Liver (tissue), 9 donors: ENCODE measurements around the gene NOL4. TPM values are rescaled to one million over a fixed set of nuclear protein-coding genes. Genes with fewer than 3 reads are reported as not detected.

Experiments
- DNase-seq: peaks from one replicate; pipeline ENCODE4 v3.0.0-alpha.2; 2017; ENCODE audit warnings: low spot score
- H3K27ac ChIP-seq, 2 donors: one replicate each; pipeline ENCODE4 v1.7.0; 2013; ENCODE audit warnings: inconsistent platforms in 2 of 2, low read length in 2 of 2, control low read depth in 1 of 2, low read depth in 1 of 2, mild to moderate bottlenecking in 1 of 2
- H3K27me3 ChIP-seq, 4 donors: one replicate each; pipeline versions ENCODE4 v1.6.1 to v1.7.0; 2013; ENCODE audit warnings: low read length in 3 of 4, inconsistent platforms in 1 of 4, mild to moderate bottlenecking in 1 of 4, moderate library complexity in 1 of 4; ENCODE audit not compliant: control insufficient read depth in 4 of 4, insufficient read depth in 4 of 4
- H3K36me3 ChIP-seq, 4 donors: one replicate each; pipeline versions ENCODE4 v1.6.1 to v1.7.0; 2013; ENCODE audit warnings: low read length in 3 of 4, mild to moderate bottlenecking in 3 of 4, low read depth in 1 of 4, moderate library complexity in 1 of 4; ENCODE audit not compliant: control insufficient read depth in 4 of 4, insufficient read depth in 3 of 4
- H3K4me1 ChIP-seq, 4 donors: one replicate each; pipeline versions ENCODE4 v1.6.1 to v1.7.0; 2013; ENCODE audit warnings: low read length in 3 of 4, mild to moderate bottlenecking in 3 of 4, moderate library complexity in 1 of 4; ENCODE audit not compliant: control insufficient read depth in 4 of 4, insufficient read depth in 4 of 4
- H3K4me3 ChIP-seq, 3 donors: one replicate each; pipeline versions ENCODE4 v1.6.1 to v1.7.0; 2013; ENCODE audit warnings: low read length in 3 of 3, control low read depth in 1 of 3, low read depth in 1 of 3, mild to moderate bottlenecking in 1 of 3
- H3K9ac ChIP-seq, 2 donors: one replicate each; pipeline ENCODE4 v1.7.0; 2013; ENCODE audit warnings: low read length in 2 of 2, mild to moderate bottlenecking in 2 of 2, moderate library complexity in 2 of 2, control low read depth in 1 of 2, low read depth in 1 of 2
- H3K9me3 ChIP-seq, 4 donors: one replicate each; pipeline versions ENCODE4 v1.6.1 to v1.7.0; 2013; ENCODE audit warnings: low read length in 3 of 4; ENCODE audit not compliant: control insufficient read depth in 4 of 4
- EGR1 ChIP-seq, 2 donors: IDR thresholded peaks; 2 replicates each; pipeline ENCODE4 v1.6.1; 2016 to 2018; ENCODE audit warnings: antibody characterized with exemption in 2 of 2, low read depth in 2 of 2
- FOXA1 ChIP-seq: IDR thresholded peaks from 2 replicates; pipeline ENCODE4 v1.6.1; 2016; ENCODE audit warnings: antibody characterized with exemption
- FOXA2 ChIP-seq: IDR thresholded peaks from 2 replicates; pipeline ENCODE4 v1.6.1; 2016; ENCODE audit warnings: antibody characterized with exemption
- HNF4G ChIP-seq: IDR thresholded peaks from 2 replicates; pipeline ENCODE4 v1.6.1; 2016; ENCODE audit warnings: antibody characterized with exemption
- JUND ChIP-seq, 2 donors: IDR thresholded peaks; 2 replicates each; pipeline ENCODE4 v1.6.1; 2016; ENCODE audit warnings: antibody characterized with exemption in 2 of 2
- NR2F2 ChIP-seq: IDR thresholded peaks from 2 replicates; pipeline ENCODE4 v1.6.1; 2016; ENCODE audit warnings: antibody characterized with exemption
- RAD21 ChIP-seq, 2 donors: IDR thresholded peaks; 2 replicates each; pipeline ENCODE4 v1.6.1; 2016; ENCODE audit warnings: antibody characterized with exemption in 2 of 2, mild to moderate bottlenecking in 2 of 2
- SP1 ChIP-seq: IDR thresholded peaks from 2 replicates; pipeline ENCODE4 v1.6.1; 2018; ENCODE audit warnings: antibody characterized with exemption, mild to moderate bottlenecking
- TAF1 ChIP-seq: conservative IDR thresholded peaks from 2 replicates; pipeline ENCODE4 v1.6.1; 2016; ENCODE audit warnings: antibody characterized with exemption, mild to moderate bottlenecking
- YY1 ChIP-seq: IDR thresholded peaks from 2 replicates; pipeline ENCODE4 v1.6.1; 2016; ENCODE audit warnings: antibody characterized with exemption, mild to moderate bottlenecking
- WGBS: extraction: QIAGEN DNeasy Blood & Tissue Kit; methylation state at CpG from one replicate; pipeline ENCODE4 v1.1.7; 2013; 5-methylcytosine and 5-hydroxymethylcytosine counted together
- polyA plus RNA-seq, 2 donors: library from polyadenylated mRNA; stranded (reverse) in 1 of 2; unstranded in 1 of 2; fragments of 200-250 nt in 1 of 2; fragments of >200 nt in 1 of 2; fragmentation: Nextera tagmentation in 1 of 2; extraction: Ambion mirVana in 1 of 2; gene quantifications; one replicate each; pipeline versions ENCODE4 v1.2.1 to v1.2.3, GENCODE V29; 2013 to 2015
- total RNA-seq, 2 donors: library from RNA; depleted of rRNA; stranded (reverse); fragments of >200 nt; gene quantifications; one replicate each; pipeline ENCODE4 v1.2.3, GENCODE V29; 2014
- TF ChIP-seq, protein P1 (sequence below): IDR thresholded peaks from 2 replicates; pipeline ENCODE4 v1.6.1; 2016; ENCODE audit warnings: antibody characterized with exemption, mild to moderate bottlenecking
- TF ChIP-seq, protein P2 (sequence below): IDR thresholded peaks from 2 replicates; pipeline ENCODE4 v1.6.1; 2016; ENCODE audit warnings: antibody characterized with exemption
- TF ChIP-seq, protein P3 (sequence below): IDR thresholded peaks from 2 replicates; pipeline ENCODE4 v1.6.1; 2016; ENCODE audit warnings: antibody characterized with exemption
- TF ChIP-seq, protein P4 (sequence below): IDR thresholded peaks from 2 replicates; pipeline ENCODE4 v1.6.1; 2016; ENCODE audit warnings: antibody characterized with exemption
- donor health status: healthy.
- donor health status: healthy.
- donor health status: healthy.
- donor health status: healthy.
- donor health status: healthy.

NOL4 gene
- total and polyA plus RNA-seq, 4 donors: 0.03 to 0.65 (median 0.16) TPM

DNA sequence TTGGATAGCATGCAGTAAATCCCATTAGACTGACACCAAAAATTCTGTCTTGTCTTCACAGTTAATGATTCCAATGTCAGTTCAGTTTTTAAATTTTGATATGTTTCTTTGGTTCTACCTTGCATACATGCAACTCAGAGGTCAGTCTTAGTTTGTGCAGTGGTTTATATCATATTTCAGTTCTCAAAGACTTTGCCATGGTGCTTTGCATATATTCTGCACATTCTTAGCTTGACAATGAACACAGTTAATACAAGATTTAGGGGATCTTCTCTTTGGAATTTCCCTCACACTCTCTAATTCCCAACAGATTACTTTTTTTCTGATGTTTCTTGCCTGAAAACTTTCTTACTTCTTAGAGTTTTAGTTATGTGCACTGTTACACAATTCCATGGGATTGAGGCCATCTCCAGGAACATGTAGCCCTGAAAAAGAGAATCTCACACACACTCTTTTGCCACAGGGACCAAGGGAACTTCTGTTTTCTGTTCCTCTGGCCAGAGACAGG is 17.3 kb downstream of the NOL4 start:
- DNase-seq: no peak
- Histone ChIP-seq H3K4me1 (no peaks in the 10 kb centered on the region), H3K27me3 (no peaks in the 10 kb centered on the region), H3K36me3 (no peaks in the 10 kb centered on the region), H3K9me3 (no peaks in the 10 kb centered on the region), H3K9ac (no peak overlapping the region), H3K4me3 (no peak overlapping the region), H3K27ac (no peak overlapping the region)
- TF ChIP-seq, protein P1, sequence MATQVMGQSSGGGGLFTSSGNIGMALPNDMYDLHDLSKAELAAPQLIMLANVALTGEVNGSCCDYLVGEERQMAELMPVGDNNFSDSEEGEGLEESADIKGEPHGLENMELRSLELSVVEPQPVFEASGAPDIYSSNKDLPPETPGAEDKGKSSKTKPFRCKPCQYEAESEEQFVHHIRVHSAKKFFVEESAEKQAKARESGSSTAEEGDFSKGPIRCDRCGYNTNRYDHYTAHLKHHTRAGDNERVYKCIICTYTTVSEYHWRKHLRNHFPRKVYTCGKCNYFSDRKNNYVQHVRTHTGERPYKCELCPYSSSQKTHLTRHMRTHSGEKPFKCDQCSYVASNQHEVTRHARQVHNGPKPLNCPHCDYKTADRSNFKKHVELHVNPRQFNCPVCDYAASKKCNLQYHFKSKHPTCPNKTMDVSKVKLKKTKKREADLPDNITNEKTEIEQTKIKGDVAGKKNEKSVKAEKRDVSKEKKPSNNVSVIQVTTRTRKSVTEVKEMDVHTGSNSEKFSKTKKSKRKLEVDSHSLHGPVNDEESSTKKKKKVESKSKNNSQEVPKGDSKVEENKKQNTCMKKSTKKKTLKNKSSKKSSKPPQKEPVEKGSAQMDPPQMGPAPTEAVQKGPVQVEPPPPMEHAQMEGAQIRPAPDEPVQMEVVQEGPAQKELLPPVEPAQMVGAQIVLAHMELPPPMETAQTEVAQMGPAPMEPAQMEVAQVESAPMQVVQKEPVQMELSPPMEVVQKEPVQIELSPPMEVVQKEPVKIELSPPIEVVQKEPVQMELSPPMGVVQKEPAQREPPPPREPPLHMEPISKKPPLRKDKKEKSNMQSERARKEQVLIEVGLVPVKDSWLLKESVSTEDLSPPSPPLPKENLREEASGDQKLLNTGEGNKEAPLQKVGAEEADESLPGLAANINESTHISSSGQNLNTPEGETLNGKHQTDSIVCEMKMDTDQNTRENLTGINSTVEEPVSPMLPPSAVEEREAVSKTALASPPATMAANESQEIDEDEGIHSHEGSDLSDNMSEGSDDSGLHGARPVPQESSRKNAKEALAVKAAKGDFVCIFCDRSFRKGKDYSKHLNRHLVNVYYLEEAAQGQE: no peak
- TF ChIP-seq, protein P2, sequence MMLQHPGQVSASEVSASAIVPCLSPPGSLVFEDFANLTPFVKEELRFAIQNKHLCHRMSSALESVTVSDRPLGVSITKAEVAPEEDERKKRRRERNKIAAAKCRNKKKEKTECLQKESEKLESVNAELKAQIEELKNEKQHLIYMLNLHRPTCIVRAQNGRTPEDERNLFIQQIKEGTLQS: no peak
- TF ChIP-seq HNF4G (no peak), JUND (IDR thresholded peaks at IDR 0.05) (no peak), YY1 (no peak), FOXA1 (no peak), TAF1 (no peak), SP1 (no peak), FOXA2 (no peak), EGR1 (IDR thresholded peaks at IDR 0.05; ENCODE audit: low read depth in 2 of 2) (no peak)
- TF ChIP-seq, protein P3, sequence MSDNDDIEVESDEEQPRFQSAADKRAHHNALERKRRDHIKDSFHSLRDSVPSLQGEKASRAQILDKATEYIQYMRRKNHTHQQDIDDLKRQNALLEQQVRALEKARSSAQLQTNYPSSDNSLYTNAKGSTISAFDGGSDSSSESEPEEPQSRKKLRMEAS: no peak
- TF ChIP-seq, protein P4, sequence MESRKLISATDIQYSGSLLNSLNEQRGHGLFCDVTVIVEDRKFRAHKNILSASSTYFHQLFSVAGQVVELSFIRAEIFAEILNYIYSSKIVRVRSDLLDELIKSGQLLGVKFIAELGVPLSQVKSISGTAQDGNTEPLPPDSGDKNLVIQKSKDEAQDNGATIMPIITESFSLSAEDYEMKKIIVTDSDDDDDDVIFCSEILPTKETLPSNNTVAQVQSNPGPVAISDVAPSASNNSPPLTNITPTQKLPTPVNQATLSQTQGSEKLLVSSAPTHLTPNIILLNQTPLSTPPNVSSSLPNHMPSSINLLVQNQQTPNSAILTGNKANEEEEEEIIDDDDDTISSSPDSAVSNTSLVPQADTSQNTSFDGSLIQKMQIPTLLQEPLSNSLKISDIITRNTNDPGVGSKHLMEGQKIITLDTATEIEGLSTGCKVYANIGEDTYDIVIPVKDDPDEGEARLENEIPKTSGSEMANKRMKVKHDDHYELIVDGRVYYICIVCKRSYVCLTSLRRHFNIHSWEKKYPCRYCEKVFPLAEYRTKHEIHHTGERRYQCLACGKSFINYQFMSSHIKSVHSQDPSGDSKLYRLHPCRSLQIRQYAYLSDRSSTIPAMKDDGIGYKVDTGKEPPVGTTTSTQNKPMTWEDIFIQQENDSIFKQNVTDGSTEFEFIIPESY: no peak

DNA sequence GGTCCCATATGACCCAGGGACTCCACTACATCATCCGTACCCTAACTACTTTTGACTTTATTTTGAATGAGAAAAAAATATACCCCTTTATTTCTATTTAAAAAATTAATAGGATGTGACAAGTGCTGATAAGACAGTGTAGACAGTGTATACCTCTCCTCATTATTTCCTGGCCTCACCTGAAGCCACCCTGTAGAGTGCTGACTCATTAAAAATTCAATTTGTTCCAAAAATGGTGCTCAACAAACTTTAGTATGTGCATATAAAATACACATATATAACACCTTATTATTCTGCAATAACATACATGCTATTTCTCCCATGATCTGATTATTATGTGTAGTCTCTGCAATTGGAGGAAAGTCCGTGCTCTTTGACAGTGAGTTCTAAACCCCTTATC is 20.8 kb downstream of the NOL4 start:
- no peaks in the 10 kb centered on the region for H3K9me3 ChIP-seq
- 70% methylated on average over 2 of the region's 2 CpGs for WGBS
- no peaks in the 10 kb centered on the region for H3K27me3 ChIP-seq
- no peak for DNase-seq
- H3K36me3 ChIP-seq: no peaks in the 10 kb centered on the region
- no peak overlapping the region for H3K9ac ChIP-seq
- TF ChIP-seq, protein P1: no peak
- TF ChIP-seq, protein P3: no peak
- TF ChIP-seq RAD21 (IDR thresholded peaks at IDR 0.05) (no peak), FOXA1 (no peak), YY1 (no peak), NR2F2 (no peak), EGR1 (IDR thresholded peaks at IDR 0.05; ENCODE audit: low read depth in 2 of 2) (no peak), SP1 (no peak)
- no peaks in the 10 kb centered on the region for H3K4me1 ChIP-seq
- H3K4me3 ChIP-seq: no peak overlapping the region
- H3K27ac ChIP-seq: no peak overlapping the region
